Measurements from ENCODE around the gene SLC13A2.

DNA sequence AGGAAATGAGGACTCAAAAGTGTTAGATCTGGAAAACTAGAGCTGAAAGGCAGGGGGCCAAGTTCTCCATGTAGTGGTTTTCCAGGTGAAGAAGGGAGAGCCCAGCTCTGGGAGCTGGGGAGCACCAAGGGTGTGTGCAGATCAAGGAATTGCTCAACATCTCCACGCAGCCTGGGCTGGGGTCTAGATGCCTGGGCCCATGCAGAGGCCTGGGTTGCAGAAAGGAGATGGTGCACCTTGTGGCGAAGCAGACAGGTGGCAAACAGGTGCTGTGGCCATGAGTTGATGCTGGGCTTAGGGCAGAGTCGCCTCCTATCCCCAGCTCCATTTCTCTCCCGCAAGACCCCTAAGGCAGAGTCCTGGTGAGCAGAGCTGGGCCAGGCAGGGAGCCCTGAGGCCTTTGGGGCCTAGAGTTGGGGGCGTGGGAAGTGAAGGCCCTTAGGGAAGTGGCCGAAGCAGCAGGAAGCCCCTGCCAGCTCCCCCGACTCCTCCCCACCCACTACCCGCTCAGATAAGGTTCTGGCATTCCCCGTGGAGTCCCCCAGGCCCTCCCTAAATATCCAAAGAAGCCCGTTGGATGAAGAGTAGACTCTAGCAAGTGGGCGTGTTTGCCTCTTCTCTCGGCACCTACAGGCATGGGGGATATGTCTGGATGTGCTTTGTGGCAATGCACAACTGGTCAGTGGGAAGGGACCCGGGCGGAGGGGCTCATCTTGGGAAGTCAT lies 33.5 kb downstream of the SLC13A2 start:
- TF ChIP-seq, protein P1, sequence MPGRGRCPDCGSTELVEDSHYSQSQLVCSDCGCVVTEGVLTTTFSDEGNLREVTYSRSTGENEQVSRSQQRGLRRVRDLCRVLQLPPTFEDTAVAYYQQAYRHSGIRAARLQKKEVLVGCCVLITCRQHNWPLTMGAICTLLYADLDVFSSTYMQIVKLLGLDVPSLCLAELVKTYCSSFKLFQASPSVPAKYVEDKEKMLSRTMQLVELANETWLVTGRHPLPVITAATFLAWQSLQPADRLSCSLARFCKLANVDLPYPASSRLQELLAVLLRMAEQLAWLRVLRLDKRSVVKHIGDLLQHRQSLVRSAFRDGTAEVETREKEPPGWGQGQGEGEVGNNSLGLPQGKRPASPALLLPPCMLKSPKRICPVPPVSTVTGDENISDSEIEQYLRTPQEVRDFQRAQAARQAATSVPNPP (IDR thresholded peaks at IDR 0.05; ENCODE audit: borderline replicate concordance, insufficient read depth, insufficient read length), result no peak
- TF ChIP-seq, protein P2, sequence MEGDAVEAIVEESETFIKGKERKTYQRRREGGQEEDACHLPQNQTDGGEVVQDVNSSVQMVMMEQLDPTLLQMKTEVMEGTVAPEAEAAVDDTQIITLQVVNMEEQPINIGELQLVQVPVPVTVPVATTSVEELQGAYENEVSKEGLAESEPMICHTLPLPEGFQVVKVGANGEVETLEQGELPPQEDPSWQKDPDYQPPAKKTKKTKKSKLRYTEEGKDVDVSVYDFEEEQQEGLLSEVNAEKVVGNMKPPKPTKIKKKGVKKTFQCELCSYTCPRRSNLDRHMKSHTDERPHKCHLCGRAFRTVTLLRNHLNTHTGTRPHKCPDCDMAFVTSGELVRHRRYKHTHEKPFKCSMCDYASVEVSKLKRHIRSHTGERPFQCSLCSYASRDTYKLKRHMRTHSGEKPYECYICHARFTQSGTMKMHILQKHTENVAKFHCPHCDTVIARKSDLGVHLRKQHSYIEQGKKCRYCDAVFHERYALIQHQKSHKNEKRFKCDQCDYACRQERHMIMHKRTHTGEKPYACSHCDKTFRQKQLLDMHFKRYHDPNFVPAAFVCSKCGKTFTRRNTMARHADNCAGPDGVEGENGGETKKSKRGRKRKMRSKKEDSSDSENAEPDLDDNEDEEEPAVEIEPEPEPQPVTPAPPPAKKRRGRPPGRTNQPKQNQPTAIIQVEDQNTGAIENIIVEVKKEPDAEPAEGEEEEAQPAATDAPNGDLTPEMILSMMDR (IDR thresholded peaks at IDR 0.05 in 2 of 3, conservative IDR thresholded peaks at IDR 0.05 in 1 of 3; ENCODE audit: insufficient read depth in 2 of 3, low read depth in 1 of 3, low read length in 3 of 3), result no peak
- TF ChIP-seq, protein P3, sequence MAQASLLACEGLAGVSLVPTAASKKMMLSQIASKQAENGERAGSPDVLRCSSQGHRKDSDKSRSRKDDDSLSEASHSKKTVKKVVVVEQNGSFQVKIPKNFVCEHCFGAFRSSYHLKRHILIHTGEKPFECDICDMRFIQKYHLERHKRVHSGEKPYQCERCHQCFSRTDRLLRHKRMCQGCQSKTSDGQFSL (CRISPR knock-in tag; IDR thresholded peaks at IDR 0.05), result no peak
- TF ChIP-seq, protein P3 (tag; IDR thresholded peaks at IDR 0.05), result no peak
- TF ChIP-seq ARID1B (IDR thresholded peaks at IDR 0.05), result no peak
